Stomach (tissue), 4 donors: ENCODE data around the gene AKT2.

Experiments used
- POLR2A ChIP-seq, 4 donors: fragments of 450-650 bp; IDR thresholded peaks; one replicate each; pipeline ENCODE4 v1.6.1; 2016; ENCODE audit warnings: antibody characterized with exemption in 4 of 4, control low read depth in 2 of 4, mild to moderate bottlenecking in 1 of 4, moderate library complexity in 1 of 4
- POLR2AphosphoS5 ChIP-seq, 3 donors: sonication (generic); formaldehyde crosslinking; IDR thresholded peaks; one replicate each; pipeline ENCODE4 v1.6.1; 2016; ENCODE audit warnings: antibody characterized with exemption in 3 of 3
- TF ChIP-seq, protein P1 (sequence below), 7 experiments: fragments of 450-650 bp in 4 of 7; fragments of 200-600 bp in 3 of 7; sonication (generic) in 3 of 7; IDR thresholded peaks; one replicate each; pipeline ENCODE4 v1.5.1; 2016 to 2019; ENCODE audit warnings: antibody characterized with exemption in 7 of 7, control low read depth in 2 of 7, mild to moderate bottlenecking in 1 of 7

DNA sequence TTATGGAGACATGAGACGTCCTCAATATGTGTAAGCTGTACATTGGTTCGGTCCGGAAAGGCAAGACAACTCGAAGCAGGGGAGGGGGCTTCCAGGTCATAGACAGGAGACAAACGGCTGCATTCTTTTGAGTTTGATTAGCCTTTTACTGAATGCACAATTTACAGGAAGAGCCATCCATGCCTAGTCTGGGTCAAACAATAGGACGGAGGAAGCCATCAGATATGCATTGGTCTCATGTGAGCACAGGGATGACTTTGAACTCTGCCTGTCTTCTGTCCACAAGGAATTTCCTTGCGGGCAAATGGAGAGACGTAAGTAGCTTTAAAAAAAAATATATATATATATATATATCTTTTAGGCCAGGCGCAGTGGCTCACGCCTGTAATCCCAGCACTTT lies 56.8 kb downstream of the AKT2 start:
- TF ChIP-seq, protein P1, sequence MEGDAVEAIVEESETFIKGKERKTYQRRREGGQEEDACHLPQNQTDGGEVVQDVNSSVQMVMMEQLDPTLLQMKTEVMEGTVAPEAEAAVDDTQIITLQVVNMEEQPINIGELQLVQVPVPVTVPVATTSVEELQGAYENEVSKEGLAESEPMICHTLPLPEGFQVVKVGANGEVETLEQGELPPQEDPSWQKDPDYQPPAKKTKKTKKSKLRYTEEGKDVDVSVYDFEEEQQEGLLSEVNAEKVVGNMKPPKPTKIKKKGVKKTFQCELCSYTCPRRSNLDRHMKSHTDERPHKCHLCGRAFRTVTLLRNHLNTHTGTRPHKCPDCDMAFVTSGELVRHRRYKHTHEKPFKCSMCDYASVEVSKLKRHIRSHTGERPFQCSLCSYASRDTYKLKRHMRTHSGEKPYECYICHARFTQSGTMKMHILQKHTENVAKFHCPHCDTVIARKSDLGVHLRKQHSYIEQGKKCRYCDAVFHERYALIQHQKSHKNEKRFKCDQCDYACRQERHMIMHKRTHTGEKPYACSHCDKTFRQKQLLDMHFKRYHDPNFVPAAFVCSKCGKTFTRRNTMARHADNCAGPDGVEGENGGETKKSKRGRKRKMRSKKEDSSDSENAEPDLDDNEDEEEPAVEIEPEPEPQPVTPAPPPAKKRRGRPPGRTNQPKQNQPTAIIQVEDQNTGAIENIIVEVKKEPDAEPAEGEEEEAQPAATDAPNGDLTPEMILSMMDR (IDR thresholded peaks at IDR 0.05), result no peak
- TF ChIP-seq POLR2AphosphoS5 (IDR thresholded peaks at IDR 0.05) (no peak), POLR2A (IDR thresholded peaks at IDR 0.05) (no peak)
